ENCODE results near the gene SLC2A10. TPM values are rescaled to one million over a fixed set of nuclear protein-coding genes. Genes with fewer than 3 reads are reported as not detected.

The SLC2A10 gene
- total and polyA plus RNA-seq, 2 donors (not counting 1 experiment from before 2014, with no cell fraction given) = 35.3 to 47.2 TPM

- no peak overlapping the region for H2AFZ ChIP-seq (ENCODE audit: low read length)
- TF ChIP-seq EZH2 (IDR thresholded peaks at IDR 0.05; ENCODE audit: low read length, missing control alignments) (no peak), CTCF (conservative IDR thresholded peaks at IDR 0.05 in 1 of 2, IDR thresholded peaks at IDR 0.05 in 1 of 2; ENCODE audit: low read depth in 1 of 2, low read length in 2 of 2) (no peak)
- no peak overlapping the region for H3K27ac ChIP-seq (ENCODE audit: insufficient read depth, low read length)
- DNase-seq (ENCODE audit: low read depth in 2 of 2) = peak in 1 of 2 donors; percentile 40
- H4K20me1 ChIP-seq (ENCODE audit: control insufficient read depth, extremely low read depth, insufficient read depth, low read length) = no peaks in the 10 kb centered on the region
- H3K36me3 ChIP-seq (ENCODE audit: control insufficient read depth, insufficient read depth, low read length) = no peaks in the 10 kb centered on the region
- H3K79me2 ChIP-seq (ENCODE audit: control insufficient read depth, insufficient read depth, low read length) = no peaks in the 10 kb centered on the region
- no peak overlapping the region for H3K4me2 ChIP-seq (ENCODE audit: extremely low read depth, insufficient read depth, low read length)
- H3K4me1 ChIP-seq (ENCODE audit: control insufficient read depth, extremely low read depth, insufficient read depth, low read length) = peaks cover 2% of the 10 kb centered on the region
- H3K27me3 ChIP-seq (ENCODE audit: control insufficient read depth, insufficient read depth, low read length) = peaks cover 7% of the 10 kb centered on the region
- H3K9me3 ChIP-seq (ENCODE audit: control insufficient read depth, insufficient read depth, low read depth, low read length) = no peaks in the 10 kb centered on the region
- no peak overlapping the region for H3K4me3 ChIP-seq (replicated peaks in 1 of 4; ENCODE audit: control extremely low read depth in 1 of 4, insufficient read depth in 1 of 4, low read depth in 3 of 4, low read length in 4 of 4)
- H3K9ac ChIP-seq (ENCODE audit: insufficient read depth, low read length) = no peak overlapping the region
Observed at GRCh38 chr20:46704714-46705377, 4.6 kb upstream of the SLC2A10 start.

GRCh38 chr20:46705378-46705729, 4.1 kb upstream of the SLC2A10 start:
- Histone ChIP-seq H3K27me3 (ENCODE audit: control insufficient read depth, insufficient read depth, low read length) (peaks cover 7% of the 10 kb centered on the region), H3K9ac (ENCODE audit: insufficient read depth, low read length) (no peak overlapping the region), H3K27ac (ENCODE audit: insufficient read depth, low read length) (no peak overlapping the region), H3K36me3 (ENCODE audit: control insufficient read depth, insufficient read depth, low read length) (no peaks in the 10 kb centered on the region), H3K4me2 (ENCODE audit: extremely low read depth, insufficient read depth, low read length) (no peak overlapping the region), H3K79me2 (ENCODE audit: control insufficient read depth, insufficient read depth, low read length) (peaks cover under 1% of the 10 kb centered on the region), H2AFZ (ENCODE audit: low read length) (no peak overlapping the region), H3K4me1 (ENCODE audit: control insufficient read depth, extremely low read depth, insufficient read depth, low read length) (peaks cover 2% of the 10 kb centered on the region), H3K4me3 (replicated peaks in 1 of 4; ENCODE audit: control extremely low read depth in 1 of 4, insufficient read depth in 1 of 4, low read depth in 3 of 4, low read length in 4 of 4) (no peak overlapping the region), H4K20me1 (ENCODE audit: control insufficient read depth, extremely low read depth, insufficient read depth, low read length) (no peaks in the 10 kb centered on the region), H3K9me3 (ENCODE audit: control insufficient read depth, insufficient read depth, low read depth, low read length) (no peaks in the 10 kb centered on the region)
- no peak for TF ChIP-seq CTCF (conservative IDR thresholded peaks at IDR 0.05 in 1 of 2, IDR thresholded peaks at IDR 0.05 in 1 of 2; ENCODE audit: low read depth in 1 of 2, low read length in 2 of 2)
- no peak for TF ChIP-seq EZH2 (IDR thresholded peaks at IDR 0.05; ENCODE audit: low read length, missing control alignments)
- peak in 1 of 2 donors; percentile 39 for DNase-seq (ENCODE audit: low read depth in 2 of 2)

- Histone ChIP-seq H3K4me3 (replicated peaks in 1 of 4; ENCODE audit: control extremely low read depth in 1 of 4, insufficient read depth in 1 of 4, low read depth in 3 of 4, low read length in 4 of 4) (no peak overlapping the region), H3K79me2 (ENCODE audit: control insufficient read depth, insufficient read depth, low read length) (peaks cover 6% of the 10 kb centered on the region), H3K9me3 (ENCODE audit: control insufficient read depth, insufficient read depth, low read depth, low read length) (no peaks in the 10 kb centered on the region), H3K27ac (ENCODE audit: insufficient read depth, low read length) (no peak overlapping the region), H2AFZ (ENCODE audit: low read length) (no peak overlapping the region), H3K27me3 (ENCODE audit: control insufficient read depth, insufficient read depth, low read length) (peaks cover 7% of the 10 kb centered on the region), H4K20me1 (ENCODE audit: control insufficient read depth, extremely low read depth, insufficient read depth, low read length) (no peaks in the 10 kb centered on the region), H3K4me1 (ENCODE audit: control insufficient read depth, extremely low read depth, insufficient read depth, low read length) (peaks cover 2% of the 10 kb centered on the region), H3K9ac (ENCODE audit: insufficient read depth, low read length) (no peak overlapping the region), H3K4me2 (ENCODE audit: extremely low read depth, insufficient read depth, low read length) (no peak overlapping the region), H3K36me3 (ENCODE audit: control insufficient read depth, insufficient read depth, low read length) (no peaks in the 10 kb centered on the region)
- no peak for TF ChIP-seq CTCF (conservative IDR thresholded peaks at IDR 0.05 in 1 of 2, IDR thresholded peaks at IDR 0.05 in 1 of 2; ENCODE audit: low read depth in 1 of 2, low read length in 2 of 2)
- TF ChIP-seq EZH2 (IDR thresholded peaks at IDR 0.05; ENCODE audit: low read length, missing control alignments) = no peak
- DNase-seq (ENCODE audit: low read depth in 2 of 2) = no peak
Observed at GRCh38 chr20:46706242-46706641, 3.2 kb upstream of the SLC2A10 start.
